H9 (cell line): ENCODE data around the gene NCAPH2. TPM values are rescaled to one million over a fixed set of nuclear protein-coding genes. Genes with fewer than 3 reads are reported as not detected.

Experiments used
- DNase-seq: peaks from one replicate; pipeline ENCODE4 v3.0.0-alpha.2; 2017
- H2AFZ ChIP-seq: one replicate; pipeline ENCODE4 v1.6.1; 2013; ENCODE audit warnings: mild to moderate bottlenecking, low read length, control low read depth, moderate library complexity
- H2AK5ac ChIP-seq: 2 replicates; pipeline ENCODE4 v1.6.1; 2013; ENCODE audit warnings: low read length, control low read depth, mixed read lengths; ENCODE audit not compliant: insufficient read length
- H2BK120ac ChIP-seq: one replicate; pipeline ENCODE4 v1.6.1; 2013; ENCODE audit warnings: low read depth, mild to moderate bottlenecking, low read length, control low read depth, inconsistent platforms; ENCODE audit not compliant: poor library complexity, severe bottlenecking
- H2BK12ac ChIP-seq: 2 replicates; pipeline ENCODE4 v1.6.1; 2013; ENCODE audit warnings: low read length, control low read depth, mixed read lengths, low read depth; ENCODE audit not compliant: insufficient read length
- H2BK15ac ChIP-seq: 2 replicates; pipeline ENCODE4 v1.6.1; 2013; ENCODE audit warnings: low read depth, low read length, control low read depth
- H2BK20ac ChIP-seq: one replicate; pipeline ENCODE4 v1.6.1; 2013; ENCODE audit warnings: low read depth, mild to moderate bottlenecking, low read length, control low read depth, inconsistent platforms; ENCODE audit not compliant: poor library complexity, severe bottlenecking
- H2BK5ac ChIP-seq: 2 replicates; pipeline ENCODE4 v1.6.1; 2013; ENCODE audit warnings: low read length, control low read depth, mixed read lengths; ENCODE audit not compliant: insufficient read length
- H3K14ac ChIP-seq: 2 replicates; pipeline ENCODE4 v1.6.1; 2013; ENCODE audit warnings: low read length, control low read depth; ENCODE audit not compliant: insufficient read depth
- H3K18ac ChIP-seq: 2 replicates; pipeline ENCODE4 v1.6.1; 2013; ENCODE audit warnings: low read depth, mild to moderate bottlenecking, mixed read lengths, low read length, control low read depth; ENCODE audit not compliant: insufficient read length
- H3K23ac ChIP-seq: 2 replicates; pipeline ENCODE4 v1.6.1; 2013; ENCODE audit warnings: low read length, control low read depth, mixed read lengths, low read depth; ENCODE audit not compliant: insufficient read length
- H3K23me2 ChIP-seq: 2 replicates; pipeline ENCODE4 v1.6.1; 2013; ENCODE audit warnings: low read depth, mild to moderate bottlenecking, mixed read lengths, low read length, control low read depth; ENCODE audit not compliant: insufficient read length, poor library complexity, severe bottlenecking
- H3K27ac ChIP-seq: 2 replicates; pipeline ENCODE4 v1.5.1; 2013; ENCODE audit warnings: low read length, control low read depth, mixed read lengths, low read depth; ENCODE audit not compliant: insufficient read length
- H3K27me3 ChIP-seq: 2 replicates; pipeline ENCODE4 v1.6.1; 2013; ENCODE audit warnings: low read length, control low read depth, inconsistent platforms; ENCODE audit not compliant: insufficient read depth
- H3K4ac ChIP-seq: 2 replicates; pipeline ENCODE4 v1.6.1; 2013; ENCODE audit warnings: low read depth, mild to moderate bottlenecking, control low read depth, inconsistent platforms, low read length, moderate library complexity
- H3K4me1 ChIP-seq: 2 replicates; pipeline ENCODE4 v1.6.1; 2013; ENCODE audit warnings: low read length, control low read depth, inconsistent platforms; ENCODE audit not compliant: insufficient read depth
- H3K4me2 ChIP-seq: 2 replicates; pipeline ENCODE4 v1.6.1; 2013; ENCODE audit warnings: low read length, control low read depth, mixed read lengths; ENCODE audit not compliant: insufficient read length, insufficient read depth
- H3K56ac ChIP-seq: 2 replicates; pipeline ENCODE4 v1.6.1; 2013; ENCODE audit warnings: low read depth, mild to moderate bottlenecking, mixed read lengths, low read length, control low read depth; ENCODE audit not compliant: insufficient read length
- H3K79me1 ChIP-seq: 2 replicates; pipeline ENCODE4 v1.6.1; 2013; ENCODE audit warnings: low read depth, mild to moderate bottlenecking, moderate library complexity, low read length, control low read depth, inconsistent platforms; ENCODE audit not compliant: insufficient read depth, poor library complexity, severe bottlenecking
- H3K79me2 ChIP-seq: 2 replicates; pipeline ENCODE4 v1.6.1; 2013; ENCODE audit warnings: low read length, control low read depth, inconsistent platforms; ENCODE audit not compliant: insufficient read depth
- H3K9ac ChIP-seq: 2 replicates; pipeline ENCODE4 v1.6.1; 2013; ENCODE audit warnings: low read length, control low read depth, mixed read lengths; ENCODE audit not compliant: insufficient read length; ENCODE audit errors: extremely low read depth
- H3K9me3 ChIP-seq: one replicate; pipeline ENCODE4 v1.6.1; 2013; ENCODE audit warnings: low read depth, low read length, inconsistent platforms; ENCODE audit not compliant: control insufficient read depth
- H3T11ph ChIP-seq: one replicate; pipeline ENCODE4 v1.6.1; 2013; ENCODE audit warnings: mild to moderate bottlenecking, low read length, control low read depth, inconsistent platforms
- H4K20me1 ChIP-seq: one replicate; pipeline ENCODE4 v1.6.1; 2013; ENCODE audit not compliant: control insufficient read depth, insufficient read length, insufficient read depth
- H4K5ac ChIP-seq: 2 replicates; pipeline ENCODE4 v1.6.1; 2013; ENCODE audit warnings: low read depth, mild to moderate bottlenecking, mixed read lengths, low read length, control low read depth; ENCODE audit not compliant: insufficient read length
- H4K8ac ChIP-seq: replicated peaks from 2 replicates; pipeline ENCODE4 v1.6.1; 2013; ENCODE audit warnings: low read length, control low read depth, mixed read lengths, low read depth; ENCODE audit not compliant: insufficient read length
- H4K91ac ChIP-seq: 2 replicates; pipeline ENCODE4 v1.6.1; 2013; ENCODE audit warnings: low read depth, mild to moderate bottlenecking, moderate library complexity, mixed read lengths, low read length, control low read depth; ENCODE audit not compliant: insufficient read length
- H3K27ac Mint-ChIP-seq, 3 experiments: 2 replicates in 2 of 3; 3 replicates in 1 of 3; pipeline ENCODE4 v1.8.0; 2020 to 2021; ENCODE audit warnings: mixed read lengths in 3 of 3, mild to moderate bottlenecking in 1 of 3, moderate library complexity in 1 of 3
- H3K27me3 Mint-ChIP-seq: 2 replicates; pipeline ENCODE4 v1.8.0; 2021; ENCODE audit warnings: low read depth, mild to moderate bottlenecking, moderate library complexity, mixed read lengths
- H3K36me3 Mint-ChIP-seq, 3 experiments: 2 replicates in 2 of 3; 3 replicates in 1 of 3; pipeline ENCODE4 v1.8.0; 2020 to 2021; ENCODE audit warnings: low read depth in 3 of 3, mixed read lengths in 3 of 3; ENCODE audit not compliant: insufficient read depth in 1 of 3
- H3K4me1 Mint-ChIP-seq, 2 experiments: 2 replicates each; pipeline ENCODE4 v1.8.0; 2020; ENCODE audit warnings: mixed read lengths in 2 of 2
- H3K4me3 Mint-ChIP-seq, 2 experiments: 2 replicates in 1 of 2; 3 replicates in 1 of 2; pipeline ENCODE4 v1.8.0; 2020 to 2021; ENCODE audit warnings: mild to moderate bottlenecking in 2 of 2, mixed read lengths in 2 of 2, moderate library complexity in 1 of 2
- H3K9me3 Mint-ChIP-seq, 2 experiments: 2 replicates in 1 of 2; 3 replicates in 1 of 2; pipeline ENCODE4 v1.8.0; 2020; ENCODE audit warnings: mild to moderate bottlenecking in 2 of 2, mixed read lengths in 2 of 2, moderate library complexity in 1 of 2
- CTCF ChIP-seq: fragments of 200-600 bp; sonication (generic); conservative IDR thresholded peaks from 3 replicates; pipeline ENCODE4 v1.8.0; 2021; ENCODE audit warnings: antibody characterized with exemption, mild to moderate bottlenecking
- WGBS: extraction: QIAGEN DNeasy Blood & Tissue Kit; methylation state at CpG from one replicate; pipeline ENCODE4 v1.1.7; 2013; ENCODE audit warnings: missing lambda C conversion rate, low lambda C conversion rate, mixed read lengths; ENCODE audit not compliant: insufficient read length; ENCODE audit errors: extremely low coverage; 5-methylcytosine and 5-hydroxymethylcytosine counted together
- total RNA-seq: library from RNA; stranded (reverse); gene quantifications from 2 replicates; pipeline ENCODE4 v1.2.1, GENCODE V29; 2021

Gene NCAPH2
- total RNA-seq, 1 experiment from 2014 or later = 76.2 TPM

DNA sequence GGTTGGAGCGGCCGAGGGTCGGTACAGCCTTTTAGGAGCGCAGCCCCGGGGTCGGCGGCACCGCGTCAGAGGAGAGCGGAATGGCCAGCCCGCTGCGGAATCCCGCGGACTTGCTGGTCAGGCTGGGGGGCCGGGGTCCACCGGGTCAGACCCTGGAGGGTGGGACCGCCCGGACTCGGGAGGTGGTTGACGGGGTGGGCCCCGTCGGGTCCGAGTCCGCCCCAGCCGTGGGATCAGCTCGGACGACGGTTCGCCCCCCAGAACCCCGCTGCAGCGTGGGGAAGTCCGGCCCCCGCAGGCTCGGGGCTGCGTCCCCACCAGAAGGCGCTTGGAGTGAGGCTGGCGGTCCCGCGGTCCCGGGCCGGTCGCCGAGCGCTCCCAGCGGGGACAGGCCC, 27.0 kb upstream of the NCAPH2 start:
- H3K27ac Mint-ChIP-seq = no peak overlapping the region
- no peaks in the 10 kb centered on the region for H3K9me3 Mint-ChIP-seq

More for the DNA sequence above, 27.0 kb upstream of the NCAPH2 start:
- Histone ChIP-seq H3K4me1 (no peaks in the 10 kb centered on the region), H3K4ac (no peak overlapping the region), H3K9me3 (no peaks in the 10 kb centered on the region), H3K9ac (no peak overlapping the region), H3T11ph (no peak overlapping the region), H3K4me2 (no peak overlapping the region), H3K18ac (peak overlapping the region; percentile 46), H2BK5ac (no peak overlapping the region), H2BK20ac (no peak overlapping the region), H4K20me1 (no peaks in the 10 kb centered on the region), H2AFZ (no peak overlapping the region), H3K14ac (peak overlapping the region; percentile 73), H3K56ac (no peak overlapping the region), H3K27me3 (peaks cover 9% of the 10 kb centered on the region; the same call in 1 of the 2 replicates), H3K23ac (no peak overlapping the region), H3K23me2 (peaks cover 7% of the 10 kb centered on the region), H3K79me2 (no peaks in the 10 kb centered on the region), H2BK12ac (no peak overlapping the region), H2BK120ac (no peak overlapping the region), H4K5ac (no peak overlapping the region), H4K91ac (no peak overlapping the region), H3K27ac (no peak overlapping the region), H3K79me1 (no peaks in the 10 kb centered on the region), H2BK15ac (no peak overlapping the region; the same call in 1 of the 2 replicates), H2AK5ac (no peak overlapping the region), H4K8ac (no peak overlapping the region)
- H3K4me3 Mint-ChIP-seq = peak overlapping the region; percentile 72 to 81
- peaks cover 0 to 2% (median 0%) of the 10 kb centered on the region in 3 experiments; a peak in 1 of 7 replicates for H3K36me3 Mint-ChIP-seq
- peaks cover 36% of the 10 kb centered on the region for H3K27me3 Mint-ChIP-seq
- peaks cover 10 to 11% of the 10 kb centered on the region in 2 experiments for H3K4me1 Mint-ChIP-seq
- DNase-seq = no peak
- WGBS = no CpG with 5 or more reads among the region's 45 CpGs
- no peak for TF ChIP-seq CTCF
